ENCODE measurements around the gene DUSP6. TPM values are rescaled to one million over a fixed set of nuclear protein-coding genes. Genes with fewer than 3 reads are reported as not detected.

Gene DUSP6
- polyA plus RNA-seq, 1 donor from 2014 or later = 44.3 TPM

GRCh38 chr12:89327486-89328094, 24.7 kb downstream of the DUSP6 start:
- H3K36me3 ChIP-seq (ENCODE audit: insufficient read depth, low read length) = no peaks in the 10 kb centered on the region
- no peaks in the 10 kb centered on the region for H3K9me3 ChIP-seq (ENCODE audit: low read length)
- no peak overlapping the region for H3K9ac ChIP-seq (ENCODE audit: low read length)
- H3K9me2 ChIP-seq (ENCODE audit: insufficient read depth, low read length) = no peaks in the 10 kb centered on the region
- no peak overlapping the region for H3K4me2 ChIP-seq (ENCODE audit: low read length)
- no peak overlapping the region for H3K4me3 ChIP-seq (ENCODE audit: low read length)
- H3K27ac ChIP-seq (ENCODE audit: low read length) = no peak overlapping the region
- H3F3A ChIP-seq (ENCODE audit: insufficient read depth, low read length, poor library complexity, severe bottlenecking) = no peaks in the 10 kb centered on the region
- H3K27me3 ChIP-seq (ENCODE audit: insufficient read depth, low read depth, low read length) = no peaks in the 10 kb centered on the region
- TF ChIP-seq, protein P1, sequence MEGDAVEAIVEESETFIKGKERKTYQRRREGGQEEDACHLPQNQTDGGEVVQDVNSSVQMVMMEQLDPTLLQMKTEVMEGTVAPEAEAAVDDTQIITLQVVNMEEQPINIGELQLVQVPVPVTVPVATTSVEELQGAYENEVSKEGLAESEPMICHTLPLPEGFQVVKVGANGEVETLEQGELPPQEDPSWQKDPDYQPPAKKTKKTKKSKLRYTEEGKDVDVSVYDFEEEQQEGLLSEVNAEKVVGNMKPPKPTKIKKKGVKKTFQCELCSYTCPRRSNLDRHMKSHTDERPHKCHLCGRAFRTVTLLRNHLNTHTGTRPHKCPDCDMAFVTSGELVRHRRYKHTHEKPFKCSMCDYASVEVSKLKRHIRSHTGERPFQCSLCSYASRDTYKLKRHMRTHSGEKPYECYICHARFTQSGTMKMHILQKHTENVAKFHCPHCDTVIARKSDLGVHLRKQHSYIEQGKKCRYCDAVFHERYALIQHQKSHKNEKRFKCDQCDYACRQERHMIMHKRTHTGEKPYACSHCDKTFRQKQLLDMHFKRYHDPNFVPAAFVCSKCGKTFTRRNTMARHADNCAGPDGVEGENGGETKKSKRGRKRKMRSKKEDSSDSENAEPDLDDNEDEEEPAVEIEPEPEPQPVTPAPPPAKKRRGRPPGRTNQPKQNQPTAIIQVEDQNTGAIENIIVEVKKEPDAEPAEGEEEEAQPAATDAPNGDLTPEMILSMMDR (IDR thresholded peaks at IDR 0.05; ENCODE audit: poor library complexity, severe bottlenecking) = no peak
- TF ChIP-seq POLR2AphosphoS5 (IDR thresholded peaks at IDR 0.05) (no peak), EZH2 (IDR thresholded peaks at IDR 0.05; ENCODE audit: borderline replicate concordance, insufficient read depth, low read length, poor library complexity, severe bottlenecking) (no peak), MXI1 (conservative IDR thresholded peaks at IDR 0.05; ENCODE audit: poor library complexity, severe bottlenecking) (no peak), EP300 (conservative IDR thresholded peaks at IDR 0.05; ENCODE audit: poor library complexity, severe bottlenecking) (no peak), RAD21 (conservative IDR thresholded peaks at IDR 0.05) (no peak), TAF1 (IDR thresholded peaks at IDR 0.05; ENCODE audit: low read depth) (no peak), SMC3 (conservative IDR thresholded peaks at IDR 0.05; ENCODE audit: poor library complexity) (no peak)
- TF ChIP-seq, protein P2, sequence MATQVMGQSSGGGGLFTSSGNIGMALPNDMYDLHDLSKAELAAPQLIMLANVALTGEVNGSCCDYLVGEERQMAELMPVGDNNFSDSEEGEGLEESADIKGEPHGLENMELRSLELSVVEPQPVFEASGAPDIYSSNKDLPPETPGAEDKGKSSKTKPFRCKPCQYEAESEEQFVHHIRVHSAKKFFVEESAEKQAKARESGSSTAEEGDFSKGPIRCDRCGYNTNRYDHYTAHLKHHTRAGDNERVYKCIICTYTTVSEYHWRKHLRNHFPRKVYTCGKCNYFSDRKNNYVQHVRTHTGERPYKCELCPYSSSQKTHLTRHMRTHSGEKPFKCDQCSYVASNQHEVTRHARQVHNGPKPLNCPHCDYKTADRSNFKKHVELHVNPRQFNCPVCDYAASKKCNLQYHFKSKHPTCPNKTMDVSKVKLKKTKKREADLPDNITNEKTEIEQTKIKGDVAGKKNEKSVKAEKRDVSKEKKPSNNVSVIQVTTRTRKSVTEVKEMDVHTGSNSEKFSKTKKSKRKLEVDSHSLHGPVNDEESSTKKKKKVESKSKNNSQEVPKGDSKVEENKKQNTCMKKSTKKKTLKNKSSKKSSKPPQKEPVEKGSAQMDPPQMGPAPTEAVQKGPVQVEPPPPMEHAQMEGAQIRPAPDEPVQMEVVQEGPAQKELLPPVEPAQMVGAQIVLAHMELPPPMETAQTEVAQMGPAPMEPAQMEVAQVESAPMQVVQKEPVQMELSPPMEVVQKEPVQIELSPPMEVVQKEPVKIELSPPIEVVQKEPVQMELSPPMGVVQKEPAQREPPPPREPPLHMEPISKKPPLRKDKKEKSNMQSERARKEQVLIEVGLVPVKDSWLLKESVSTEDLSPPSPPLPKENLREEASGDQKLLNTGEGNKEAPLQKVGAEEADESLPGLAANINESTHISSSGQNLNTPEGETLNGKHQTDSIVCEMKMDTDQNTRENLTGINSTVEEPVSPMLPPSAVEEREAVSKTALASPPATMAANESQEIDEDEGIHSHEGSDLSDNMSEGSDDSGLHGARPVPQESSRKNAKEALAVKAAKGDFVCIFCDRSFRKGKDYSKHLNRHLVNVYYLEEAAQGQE (IDR thresholded peaks at IDR 0.05; ENCODE audit: borderline replicate concordance) = no peak
- no peaks in the 10 kb centered on the region for H3K79me2 ChIP-seq (replicated peaks; ENCODE audit: insufficient read depth, low read length)
- H4K20me1 ChIP-seq (ENCODE audit: insufficient read depth) = no peaks in the 10 kb centered on the region
- H2AFZ ChIP-seq (ENCODE audit: low read depth, low read length) = no peak overlapping the region

DNA sequence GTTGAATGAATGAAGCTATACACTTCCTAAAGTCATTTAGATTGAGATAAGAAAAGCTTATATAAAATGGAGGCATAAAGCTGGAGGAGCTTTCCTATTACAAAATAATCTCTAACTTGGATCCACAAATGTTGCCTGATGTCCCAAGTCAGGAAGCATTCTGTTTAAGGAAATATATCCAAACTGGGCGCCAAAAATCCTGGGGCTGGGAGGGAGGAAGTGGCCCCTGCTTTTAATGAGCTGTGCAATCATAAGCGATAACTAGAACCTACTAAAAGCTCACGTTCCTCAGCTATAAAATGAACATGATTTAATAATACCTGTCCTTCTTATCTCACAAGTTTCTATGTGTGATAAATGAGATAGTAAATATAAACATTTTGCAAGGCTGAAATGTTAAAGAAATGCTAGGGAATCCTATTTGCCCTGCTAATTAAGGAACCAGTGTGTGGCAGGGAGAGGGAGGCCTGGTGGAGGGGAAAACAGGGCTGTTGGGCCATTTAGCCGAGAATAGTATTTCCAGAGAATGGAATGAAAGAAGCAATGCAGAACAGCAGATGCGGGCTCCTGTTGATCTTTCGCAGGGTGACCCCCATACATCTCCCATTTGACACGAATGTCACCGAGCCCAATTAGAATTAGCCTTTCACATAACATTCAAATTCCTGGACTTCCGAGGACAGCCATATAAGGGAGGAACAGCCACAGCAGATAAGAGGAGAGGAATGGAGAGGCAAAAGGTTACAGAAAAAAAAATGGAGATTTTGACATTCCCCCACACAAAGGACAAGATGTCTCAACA, 25.9 kb downstream of the DUSP6 start:
- H3K4me2 ChIP-seq (ENCODE audit: low read length) = no peak overlapping the region
- no peaks in the 10 kb centered on the region for H3K9me3 ChIP-seq (ENCODE audit: low read length)
- no peaks in the 10 kb centered on the region for H3F3A ChIP-seq (ENCODE audit: insufficient read depth, low read length, poor library complexity, severe bottlenecking)
- no peak overlapping the region for H3K4me3 ChIP-seq (ENCODE audit: low read length)
- no peaks in the 10 kb centered on the region for H3K36me3 ChIP-seq (ENCODE audit: insufficient read depth, low read length)
- no peak overlapping the region for H3K9ac ChIP-seq (ENCODE audit: low read length)
- H3K27me3 ChIP-seq (ENCODE audit: insufficient read depth, low read depth, low read length) = no peaks in the 10 kb centered on the region
- H3K27ac ChIP-seq (ENCODE audit: low read length) = no peak overlapping the region
- H2AFZ ChIP-seq (ENCODE audit: low read depth, low read length) = no peak overlapping the region
- H4K20me1 ChIP-seq (ENCODE audit: insufficient read depth) = no peaks in the 10 kb centered on the region
- no peaks in the 10 kb centered on the region for H3K79me2 ChIP-seq (replicated peaks; ENCODE audit: insufficient read depth, low read length)
- H3K9me2 ChIP-seq (ENCODE audit: insufficient read depth, low read length) = no peaks in the 10 kb centered on the region
- TF ChIP-seq TAF1 (IDR thresholded peaks at IDR 0.05; ENCODE audit: low read depth) = no peak
- TF ChIP-seq SMC3 (conservative IDR thresholded peaks at IDR 0.05; ENCODE audit: poor library complexity) = no peak
- no peak for TF ChIP-seq MXI1 (conservative IDR thresholded peaks at IDR 0.05; ENCODE audit: poor library complexity, severe bottlenecking)
- no peak for TF ChIP-seq EZH2 (IDR thresholded peaks at IDR 0.05; ENCODE audit: borderline replicate concordance, insufficient read depth, low read length, poor library complexity, severe bottlenecking)
- no peak for TF ChIP-seq EP300 (conservative IDR thresholded peaks at IDR 0.05; ENCODE audit: poor library complexity, severe bottlenecking)
- TF ChIP-seq POLR2AphosphoS5 (IDR thresholded peaks at IDR 0.05) = no peak

All from neural cell (in vitro differentiated cells).